IMR-90 (cell line): ENCODE data around the gene ARX. TPM values are rescaled to one million over a fixed set of nuclear protein-coding genes. Genes with fewer than 3 reads are reported as not detected.

Source experiments
- ATAC-seq: fragments of 200-7000 bp; cut with Tn5 transposase; 2 replicates; pipeline ENCODE4 v1.9.1; 2020; ENCODE audit warnings: low read depth, mild to moderate bottlenecking, moderate library complexity
- BruUV-seq: library from RNA; stranded (reverse); fragments of 400-500 nt; replicated peaks from 2 replicates; lab custom pipeline; 2021; lab: Mats Ljungman, UMichigan
- CTCF ChIA-PET: fragments of 300-600 bp; formaldehyde crosslinking; extraction: SDS; loops from one replicate; lab custom pipeline; 2021; ENCODE audit warnings: antibody characterized with exemption; lab: Yijun Ruan, JAX
- POLR2A ChIA-PET: fragments of 300-600 bp; sonication (Branson Sonifier 250); formaldehyde crosslinking; loops from one replicate; lab custom pipeline; 2022; ENCODE audit warnings: antibody characterized with exemption; ENCODE audit not compliant: unreplicated experiment; lab: Charles Lee
- DNase-seq: peaks from one replicate; pipeline ENCODE4 v3.0.0; 2013
- H2AFZ ChIP-seq: replicated peaks from 2 replicates; pipeline ENCODE3; 2013; ENCODE audit warnings: low read length, mild to moderate bottlenecking; ENCODE audit not compliant: poor library complexity
- H2AK5ac ChIP-seq: 2 replicates; pipeline ENCODE4 v1.6.1; 2013; ENCODE audit warnings: low read depth, low read length, inconsistent platforms
- H2AK9ac ChIP-seq: replicated peaks from 2 replicates; pipeline ENCODE3; 2013; ENCODE audit warnings: mild to moderate bottlenecking, low read depth, low read length, moderate library complexity; ENCODE audit not compliant: poor library complexity
- H2BK120ac ChIP-seq: 2 replicates; pipeline ENCODE4 v1.6.1; 2013; ENCODE audit warnings: low read depth, low read length, inconsistent platforms
- H2BK15ac ChIP-seq: 3 replicates; pipeline ENCODE4 v1.6.1; 2013; ENCODE audit warnings: low read depth, low read length, inconsistent platforms
- H2BK20ac ChIP-seq: 2 replicates; pipeline ENCODE4 v1.6.1; 2013; ENCODE audit warnings: low read depth, mild to moderate bottlenecking, inconsistent platforms, low read length, moderate library complexity
- H2BK5ac ChIP-seq: 2 replicates; pipeline ENCODE4 v1.6.1; 2013; ENCODE audit warnings: mild to moderate bottlenecking, low read depth, low read length, inconsistent platforms; ENCODE audit not compliant: poor library complexity, severe bottlenecking
- H3K14ac ChIP-seq: replicated peaks from 2 replicates; pipeline ENCODE4 v1.6.1; 2013; ENCODE audit warnings: low read depth, low read length, inconsistent platforms
- H3K18ac ChIP-seq: 2 replicates; pipeline ENCODE4 v1.6.1; 2013; ENCODE audit warnings: low read depth, low read length, control low read depth
- H3K23ac ChIP-seq: 2 replicates; pipeline ENCODE4 v1.6.1; 2013; ENCODE audit warnings: low read depth, low read length, inconsistent platforms
- H3K27ac ChIP-seq: 2 replicates; pipeline ENCODE4 v1.5.1; 2013; ENCODE audit warnings: mild to moderate bottlenecking, control low read depth, low read length; ENCODE audit not compliant: insufficient read depth
- H3K27me3 ChIP-seq: 2 replicates; pipeline ENCODE4 v1.6.1; 2013; ENCODE audit warnings: low read length; ENCODE audit not compliant: control insufficient read depth, insufficient read depth
- H3K36me3 ChIP-seq: 2 replicates; pipeline ENCODE4 v1.6.1; 2013; ENCODE audit warnings: low read length, mixed read lengths; ENCODE audit not compliant: control insufficient read depth, insufficient read depth
- H3K4ac ChIP-seq: 2 replicates; pipeline ENCODE4 v1.6.1; 2013; ENCODE audit warnings: low read depth, low read length, inconsistent platforms
- H3K4me1 ChIP-seq: 2 replicates; pipeline ENCODE4 v1.6.1; 2013; ENCODE audit warnings: low read length, mixed read lengths; ENCODE audit not compliant: control insufficient read depth, insufficient read depth
- H3K4me2 ChIP-seq: 2 replicates; pipeline ENCODE4 v1.6.1; 2013; ENCODE audit warnings: low read depth, mild to moderate bottlenecking, control low read depth, low read length, moderate library complexity
- H3K4me3 ChIP-seq: 2 replicates; pipeline ENCODE4 v1.5.1; 2013; ENCODE audit warnings: low read depth, mild to moderate bottlenecking, control low read depth, low read length, moderate library complexity; ENCODE audit not compliant: insufficient read depth
- H3K56ac ChIP-seq: 2 replicates; pipeline ENCODE4 v1.6.1; 2013; ENCODE audit warnings: low read length, inconsistent platforms; ENCODE audit not compliant: insufficient read depth; ENCODE audit errors: extremely low read depth
- H3K79me1 ChIP-seq, 2 experiments: 2 replicates each; pipeline ENCODE4 v1.6.1; 2013; ENCODE audit warnings: low read length in 2 of 2, inconsistent platforms in 1 of 2, low read depth in 1 of 2
- H3K9ac ChIP-seq: 2 replicates; pipeline ENCODE4 v1.6.1; 2013; ENCODE audit warnings: low read depth, low read length, control low read depth
- H3K9me1 ChIP-seq: 2 replicates; pipeline ENCODE4 v1.6.1; 2013; ENCODE audit warnings: low read length, inconsistent platforms; ENCODE audit not compliant: insufficient read depth
- H3K9me3 ChIP-seq: 2 replicates; pipeline ENCODE4 v1.6.1; 2013; ENCODE audit warnings: low read length; ENCODE audit not compliant: control insufficient read depth, insufficient read depth
- H4K20me1 ChIP-seq: 2 replicates; pipeline ENCODE4 v1.6.1; 2013; ENCODE audit warnings: low read length, inconsistent platforms; ENCODE audit not compliant: insufficient read depth
- H4K5ac ChIP-seq: 2 replicates; pipeline ENCODE4 v1.6.1; 2013; ENCODE audit warnings: mild to moderate bottlenecking, low read depth, low read length, control low read depth
- H4K8ac ChIP-seq, 2 experiments: 2 replicates each; pipeline ENCODE4 v1.6.1; 2013; ENCODE audit warnings: low read depth in 2 of 2, low read length in 2 of 2, control low read depth in 1 of 2, inconsistent platforms in 1 of 2
- H4K91ac ChIP-seq: 2 replicates; pipeline ENCODE4 v1.6.1; 2013; ENCODE audit warnings: low read depth, low read length, inconsistent platforms; ENCODE audit not compliant: insufficient read depth
- BHLHE40 ChIP-seq: fragments of 150-350 bp; IDR thresholded peaks from 2 replicates; pipeline ENCODE4 v1.6.1; 2016; ENCODE audit warnings: mild to moderate bottlenecking, low read depth, low read length
- CEBPB ChIP-seq: IDR thresholded peaks from 2 replicates; pipeline ENCODE4 v1.6.1; 2012; ENCODE audit warnings: low read depth, low read length, improper control_type of control experiment
- CHD1 ChIP-seq: IDR thresholded peaks from 2 replicates; pipeline ENCODE4 v1.6.1; 2012; ENCODE audit warnings: low read depth, low read length, improper control_type of control experiment
- FOS ChIP-seq: fragments of 150-350 bp; IDR thresholded peaks from 2 replicates; pipeline ENCODE4 v1.6.1; 2016; ENCODE audit warnings: low read depth, low read length
- MAFK ChIP-seq: IDR thresholded peaks from 2 replicates; pipeline ENCODE4 v1.6.1; 2012; ENCODE audit warnings: low read depth, low read length, improper control_type of control experiment
- MAZ ChIP-seq: IDR thresholded peaks from 2 replicates; pipeline ENCODE4 v1.6.1; 2012; ENCODE audit warnings: low read depth, mild to moderate bottlenecking, low read length, improper control_type of control experiment, moderate library complexity, borderline replicate concordance
- MXI1 ChIP-seq: IDR thresholded peaks from 2 replicates; pipeline ENCODE4 v1.6.1; 2012; ENCODE audit warnings: low read depth, mild to moderate bottlenecking, low read length, moderate library complexity, borderline replicate concordance
- NFE2L2 ChIP-seq: fragments of 150-350 bp; IDR thresholded peaks from 2 replicates; pipeline ENCODE4 v1.6.1; 2016; ENCODE audit warnings: low read depth, mild to moderate bottlenecking, low read length
- POLR2A ChIP-seq: IDR thresholded peaks from 2 replicates; pipeline ENCODE4 v1.6.1; 2012; ENCODE audit warnings: mild to moderate bottlenecking, low read depth, low read length
- RAD21 ChIP-seq: IDR thresholded peaks from 2 replicates; pipeline ENCODE4 v1.6.1; 2012; ENCODE audit warnings: low read length, improper control_type of control experiment
- RCOR1 ChIP-seq: IDR thresholded peaks from 2 replicates; pipeline ENCODE4 v1.6.1; 2012; ENCODE audit warnings: mild to moderate bottlenecking, low read length, improper control_type of control experiment; ENCODE audit not compliant: insufficient replicate concordance
- RFX5 ChIP-seq: IDR thresholded peaks from 2 replicates; pipeline ENCODE4 v1.8.0; 2012; ENCODE audit warnings: low read depth, mild to moderate bottlenecking, low read length, moderate library complexity
- SMC3 ChIP-seq: fragments of 150-350 bp; IDR thresholded peaks from 2 replicates; pipeline ENCODE4 v1.6.1; 2016; ENCODE audit warnings: low read depth, mild to moderate bottlenecking, antibody characterized with exemption, low read length, moderate library complexity
- WGBS, 2 experiments: methylation state at CpG; one replicate each; pipeline versions ENCODE4 v1.1.5 to v1.1.7; 2013; ENCODE audit warnings: missing lambda C conversion rate in 2 of 2; ENCODE audit not compliant: insufficient read length in 1 of 2; ENCODE audit errors: extremely low coverage in 2 of 2; 5-methylcytosine and 5-hydroxymethylcytosine counted together
- dilution Hi-C: fragments of 300-500 bp; cut with HindIII; formaldehyde crosslinking; loops from one replicate; pipeline ENCODE4 v1.14.3; 2018; ENCODE audit warnings: low sequenced_read_pairs; ENCODE audit not compliant: unreplicated experiment
- in situ Hi-C: fragments of 300-500 bp; cut with MboI; formaldehyde crosslinking; loops from 3 replicates; pipeline ENCODE4 v1.14.3; 2019; ENCODE audit warnings: low sequenced_read_pairs, inconsistent platforms, mixed read lengths
- intact Hi-C: fragments of 100-400 bp; cut with micrococcal nuclease; formaldehyde crosslinking; loops from 2 replicates; pipeline ENCODE4 v1.10.0; 2022
- polyA plus RNA-seq, 3 experiments: library from polyadenylated mRNA; depleted of rRNA; stranded (reverse); fragments of >200 nt; gene quantifications; 2 replicates each; pipeline ENCODE4 v1.2.3, GENCODE V29; 2012; ENCODE audit warnings: low replicate concordance in 1 of 3
- total RNA-seq: library from RNA; depleted of rRNA; stranded (reverse); fragments of >200 nt; gene quantifications from 2 replicates; pipeline ENCODE4 v1.2.3, GENCODE V29; 2012
- TF ChIP-seq, protein P1 (sequence below): fragments of 150-350 bp; IDR thresholded peaks from 2 replicates; pipeline ENCODE4 v1.6.1; 2016; ENCODE audit warnings: low read depth, mild to moderate bottlenecking, low read length, moderate library complexity, borderline replicate concordance
- TF ChIP-seq, protein P2 (sequence below): fragments of 150-350 bp; IDR thresholded peaks from 2 replicates; pipeline ENCODE4 v1.6.1; 2017; ENCODE audit warnings: mild to moderate bottlenecking, antibody characterized with exemption, low read length, low read depth
- TF ChIP-seq, protein P3 (sequence below): conservative IDR thresholded peaks from 2 replicates; pipeline ENCODE4 v1.5.1; 2012; ENCODE audit warnings: mild to moderate bottlenecking, low read depth, low read length, improper control_type of control experiment

The ARX gene
- total and polyA plus RNA-seq, 2 of the 4 experiments (the other 2 are of a cell fraction): not detected

DNA sequence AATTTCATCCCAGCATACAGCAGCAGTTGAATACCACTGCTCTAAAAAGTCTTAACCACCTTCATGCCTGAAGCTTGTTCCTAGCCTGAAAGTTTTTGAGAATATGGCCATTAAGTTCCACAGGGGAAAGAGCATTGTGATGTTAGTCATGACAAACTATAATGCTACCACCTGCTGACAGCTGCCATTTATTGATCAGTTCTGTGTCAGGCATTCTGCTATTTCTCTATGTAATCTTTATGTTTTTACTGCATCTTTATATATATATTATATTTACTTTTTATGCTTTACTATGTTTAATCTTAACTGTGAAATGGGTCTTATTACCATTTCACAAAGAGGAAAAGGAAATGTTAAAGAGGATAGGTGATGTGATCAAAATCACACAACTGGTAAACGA is 54.0 kb downstream of the ARX start:
- Histone ChIP-seq H4K20me1 (no peaks in the 10 kb centered on the region), H2BK120ac (no peak overlapping the region), H3K4me3 (no peak overlapping the region), H3K9me1 (no peaks in the 10 kb centered on the region), H3K79me1 (no peaks in the 10 kb centered on the region), H3K27ac (no peak overlapping the region), H3K23ac (no peak overlapping the region), H2AFZ (no peak overlapping the region), H4K8ac (no peak overlapping the region), H3K4ac (no peak overlapping the region), H3K4me1 (no peaks in the 10 kb centered on the region), H4K5ac (no peak overlapping the region), H2BK5ac (no peak overlapping the region), H3K27me3 (no peaks in the 10 kb centered on the region), H2BK15ac (no peak overlapping the region), H3K36me3 (no peaks in the 10 kb centered on the region), H3K14ac (no peak overlapping the region), H3K56ac (no peak overlapping the region), H3K18ac (no peak overlapping the region), H2BK20ac (no peak overlapping the region), H3K9ac (no peak overlapping the region), H3K4me2 (no peak overlapping the region), H2AK5ac (no peak overlapping the region), H2AK9ac (no peak overlapping the region), H3K9me3 (no peaks in the 10 kb centered on the region), H4K91ac (no peak overlapping the region)
- no CpG with 5 or more reads among the region's 1 CpG for WGBS, 2 experiments
- no peak for DNase-seq
- intact Hi-C loops (no loop called here), dilution Hi-C loops (no loop called here), in situ Hi-C loops (no loop called here)
- POLR2A ChIA-PET: no interaction called here
- TF ChIP-seq MXI1: no peak
- no peak for TF ChIP-seq CHD1
- no peak for TF ChIP-seq NFE2L2
- TF ChIP-seq, protein P1, sequence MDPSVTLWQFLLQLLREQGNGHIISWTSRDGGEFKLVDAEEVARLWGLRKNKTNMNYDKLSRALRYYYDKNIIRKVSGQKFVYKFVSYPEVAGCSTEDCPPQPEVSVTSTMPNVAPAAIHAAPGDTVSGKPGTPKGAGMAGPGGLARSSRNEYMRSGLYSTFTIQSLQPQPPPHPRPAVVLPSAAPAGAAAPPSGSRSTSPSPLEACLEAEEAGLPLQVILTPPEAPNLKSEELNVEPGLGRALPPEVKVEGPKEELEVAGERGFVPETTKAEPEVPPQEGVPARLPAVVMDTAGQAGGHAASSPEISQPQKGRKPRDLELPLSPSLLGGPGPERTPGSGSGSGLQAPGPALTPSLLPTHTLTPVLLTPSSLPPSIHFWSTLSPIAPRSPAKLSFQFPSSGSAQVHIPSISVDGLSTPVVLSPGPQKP: no peak
- TF ChIP-seq RFX5: no peak
- TF ChIP-seq BHLHE40: no peak
- TF ChIP-seq RAD21: no peak
- no peak for TF ChIP-seq POLR2A
- TF ChIP-seq MAFK: no peak
- TF ChIP-seq MAZ: no peak
- TF ChIP-seq, protein P2, sequence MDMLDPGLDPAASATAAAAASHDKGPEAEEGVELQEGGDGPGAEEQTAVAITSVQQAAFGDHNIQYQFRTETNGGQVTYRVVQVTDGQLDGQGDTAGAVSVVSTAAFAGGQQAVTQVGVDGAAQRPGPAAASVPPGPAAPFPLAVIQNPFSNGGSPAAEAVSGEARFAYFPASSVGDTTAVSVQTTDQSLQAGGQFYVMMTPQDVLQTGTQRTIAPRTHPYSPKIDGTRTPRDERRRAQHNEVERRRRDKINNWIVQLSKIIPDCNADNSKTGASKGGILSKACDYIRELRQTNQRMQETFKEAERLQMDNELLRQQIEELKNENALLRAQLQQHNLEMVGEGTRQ: no peak
- no peak for TF ChIP-seq CEBPB
- TF ChIP-seq FOS: no peak
- TF ChIP-seq, protein P3, sequence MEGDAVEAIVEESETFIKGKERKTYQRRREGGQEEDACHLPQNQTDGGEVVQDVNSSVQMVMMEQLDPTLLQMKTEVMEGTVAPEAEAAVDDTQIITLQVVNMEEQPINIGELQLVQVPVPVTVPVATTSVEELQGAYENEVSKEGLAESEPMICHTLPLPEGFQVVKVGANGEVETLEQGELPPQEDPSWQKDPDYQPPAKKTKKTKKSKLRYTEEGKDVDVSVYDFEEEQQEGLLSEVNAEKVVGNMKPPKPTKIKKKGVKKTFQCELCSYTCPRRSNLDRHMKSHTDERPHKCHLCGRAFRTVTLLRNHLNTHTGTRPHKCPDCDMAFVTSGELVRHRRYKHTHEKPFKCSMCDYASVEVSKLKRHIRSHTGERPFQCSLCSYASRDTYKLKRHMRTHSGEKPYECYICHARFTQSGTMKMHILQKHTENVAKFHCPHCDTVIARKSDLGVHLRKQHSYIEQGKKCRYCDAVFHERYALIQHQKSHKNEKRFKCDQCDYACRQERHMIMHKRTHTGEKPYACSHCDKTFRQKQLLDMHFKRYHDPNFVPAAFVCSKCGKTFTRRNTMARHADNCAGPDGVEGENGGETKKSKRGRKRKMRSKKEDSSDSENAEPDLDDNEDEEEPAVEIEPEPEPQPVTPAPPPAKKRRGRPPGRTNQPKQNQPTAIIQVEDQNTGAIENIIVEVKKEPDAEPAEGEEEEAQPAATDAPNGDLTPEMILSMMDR: no peak
- TF ChIP-seq SMC3: no peak
- no peak for TF ChIP-seq RCOR1
- CTCF ChIA-PET: no interaction called here
- ATAC-seq: no peak
- BruUV-seq: no TSS peak
